Activated T-cell treated with anti-CD3 and anti-CD28 coated beads, Interleukin-2, amount 50 U/mL, for 1 hour (primary cell): Measurements from ENCODE around the gene PEX5L.

Source experiments
- DNase-seq: peaks from one replicate; pipeline ENCODE4 v3.0.0-alpha.2; 2020

Gene PEX5L

GRCh38 chr3:179766416-179767133 lies 270.2 kb downstream of the PEX5L start:
- no peak for DNase-seq

- DNase-seq: no peak
These were observed 271.3 kb downstream of the PEX5L start for GRCh38 chr3:179765396-179765795.

GRCh38 chr3:179760944-179761343 lies 275.8 kb downstream of the PEX5L start:
- no peak for DNase-seq

- DNase-seq: no peak
These were observed 285.9 kb downstream of the PEX5L start for GRCh38 chr3:179750720-179751328.

- DNase-seq: no peak
These were observed 291.0 kb downstream of the PEX5L start for GRCh38 chr3:179745716-179746115.

GRCh38 chr3:179745079-179745478 lies 291.7 kb downstream of the PEX5L start:
- no peak for DNase-seq
